ENCODE measurements around the gene LYST.

GRCh38 chr1:235767795-235768194 is 98.9 kb downstream of the LYST start:
- no peak for TF ChIP-seq CTCF (optimal IDR thresholded peaks at IDR 0.05 in 1 of 3, IDR thresholded peaks at IDR 0.05 in 1 of 3, conservative IDR thresholded peaks at IDR 0.05 in 1 of 3; ENCODE audit: extremely low read depth in 1 of 3, insufficient read depth in 2 of 3, low read length in 3 of 3)
- TF ChIP-seq EZH2 (IDR thresholded peaks at IDR 0.05; ENCODE audit: low read length), result no peak
